Spleen (tissue), 11 donors: ENCODE data around the gene ACSL1. TPM values are rescaled to one million over a fixed set of nuclear protein-coding genes. Genes with fewer than 3 reads are reported as not detected.

Source experiments
- DNase-seq: peaks from one replicate; pipeline ENCODE4 v3.0.0-alpha.2; 2020
- H3K27ac ChIP-seq, 8 donors: fragments of 200-600 bp; sonication (generic) in 7 of 8; 1 replicate in 4 of 8; 2 replicates in 4 of 8; pipeline versions ENCODE4 v1.5.0 to v1.8.0; 2016 to 2021; ENCODE audit warnings: inconsistent platforms in 4 of 8, mild to moderate bottlenecking in 4 of 8, moderate library complexity in 1 of 8
- H3K27me3 ChIP-seq, 7 donors: fragments of 200-600 bp; sonication (generic) in 6 of 7; replicated peaks in 1 of 7; 1 replicate in 4 of 7; 2 replicates in 3 of 7; pipeline versions ENCODE4 v1.5.0 to v1.8.0; 2016 to 2021; ENCODE audit warnings: inconsistent platforms in 3 of 7, mild to moderate bottlenecking in 1 of 7
- H3K36me3 ChIP-seq, 6 donors: fragments of 200-600 bp; sonication (generic) in 5 of 6; 1 replicate in 4 of 6; 2 replicates in 2 of 6; pipeline versions ENCODE4 v1.5.0 to v1.8.0; 2016 to 2021; ENCODE audit warnings: inconsistent platforms in 2 of 6
- H3K4me1 ChIP-seq, 6 donors: fragments of 200-600 bp; sonication (generic) in 5 of 6; 1 replicate in 3 of 6; 2 replicates in 3 of 6; pipeline versions ENCODE4 v1.5.0 to v1.8.0; 2016 to 2021; ENCODE audit warnings: inconsistent platforms in 3 of 6
- H3K4me3 ChIP-seq, 8 donors: fragments of 200-600 bp; sonication (generic) in 7 of 8; 1 replicate in 4 of 8; 2 replicates in 4 of 8; pipeline versions ENCODE4 v1.5.0 to v1.8.0; 2016 to 2021; ENCODE audit warnings: inconsistent platforms in 4 of 8, mild to moderate bottlenecking in 4 of 8, moderate library complexity in 2 of 8
- H3K9me3 ChIP-seq, 8 donors: fragments of 200-600 bp; sonication (generic) in 7 of 8; 1 replicate in 4 of 8; 2 replicates in 4 of 8; pipeline versions ENCODE4 v1.5.0 to v1.8.0; 2016 to 2021; ENCODE audit warnings: inconsistent platforms in 4 of 8
- POLR2A ChIP-seq, 3 donors: fragments of 450-650 bp; IDR thresholded peaks; one replicate each; pipeline ENCODE4 v1.5.1; 2017; ENCODE audit warnings: antibody characterized with exemption in 3 of 3, mild to moderate bottlenecking in 1 of 3
- POLR2AphosphoS5 ChIP-seq, 3 donors: sonication (generic); formaldehyde crosslinking; IDR thresholded peaks; one replicate each; pipeline ENCODE4 v1.5.1; 2017; ENCODE audit warnings: antibody characterized with exemption in 3 of 3
- WGBS, 5 donors: extraction: QIAGEN DNeasy Blood & Tissue Kit in 3 of 5; methylation state at CpG; one replicate each; pipeline versions ENCODE4 v1.1.5 to v1.1.7; 2013 to 2018; 5-methylcytosine and 5-hydroxymethylcytosine counted together
- intact Hi-C: fragments of 100-400 bp; cut with DNase I; formaldehyde crosslinking; loops from one replicate; pipeline ENCODE4 v1.15.0; 2023; ENCODE audit warnings: low total_unique reads
- polyA plus RNA-seq, 3 donors: library from polyadenylated mRNA; stranded (reverse); fragments of 200-250 nt; gene quantifications; one replicate each; pipeline ENCODE4 v1.2.1, GENCODE V29; 2013
- total RNA-seq, 7 donors: library from RNA; depleted of rRNA in 3 of 7; stranded (reverse); fragments of >200 nt in 3 of 7; fragmentation: NEBNext Ultra II Directional in 4 of 7; extraction: Animal tissue kit (Norgen Biotek cat#: 25700) in 4 of 7; gene quantifications; one replicate each; pipeline versions ENCODE4 v1.1.0 to v1.2.1, GENCODE V29; 2016 to 2021
- TF ChIP-seq, protein P1 (sequence below), 11 experiments: fragments of 200-600 bp in 7 of 11; fragments of 450-650 bp in 4 of 11; sonication (generic) in 4 of 11; IDR thresholded peaks in 8 of 11; conservative IDR thresholded peaks in 3 of 11; 1 replicate in 7 of 11; 2 replicates in 4 of 11; pipeline versions ENCODE4 v1.4.0 to v1.8.0; 2016 to 2021; ENCODE audit warnings: antibody characterized with exemption in 11 of 11, inconsistent platforms in 4 of 11, mild to moderate bottlenecking in 1 of 11
- donor health status: healthy with polysubstance abuse.
- donor health status: DM: no; HTN: no; CAD: no; lungs with moderate emphysema.
- donor health status: DM: no; HTN: no; CAD: no.
- donor health status: Bipolar disorder and iron deficiency.
- donor health status: healthy.
- donor health status: DM: no; HTN: no; CAD: no.
- donor health status: DM: yes; HTN: yes; CAD: no.

ACSL1 gene
- total and polyA plus RNA-seq, 10 donors, result 17.6 to 333 (median 118) TPM

DNA sequence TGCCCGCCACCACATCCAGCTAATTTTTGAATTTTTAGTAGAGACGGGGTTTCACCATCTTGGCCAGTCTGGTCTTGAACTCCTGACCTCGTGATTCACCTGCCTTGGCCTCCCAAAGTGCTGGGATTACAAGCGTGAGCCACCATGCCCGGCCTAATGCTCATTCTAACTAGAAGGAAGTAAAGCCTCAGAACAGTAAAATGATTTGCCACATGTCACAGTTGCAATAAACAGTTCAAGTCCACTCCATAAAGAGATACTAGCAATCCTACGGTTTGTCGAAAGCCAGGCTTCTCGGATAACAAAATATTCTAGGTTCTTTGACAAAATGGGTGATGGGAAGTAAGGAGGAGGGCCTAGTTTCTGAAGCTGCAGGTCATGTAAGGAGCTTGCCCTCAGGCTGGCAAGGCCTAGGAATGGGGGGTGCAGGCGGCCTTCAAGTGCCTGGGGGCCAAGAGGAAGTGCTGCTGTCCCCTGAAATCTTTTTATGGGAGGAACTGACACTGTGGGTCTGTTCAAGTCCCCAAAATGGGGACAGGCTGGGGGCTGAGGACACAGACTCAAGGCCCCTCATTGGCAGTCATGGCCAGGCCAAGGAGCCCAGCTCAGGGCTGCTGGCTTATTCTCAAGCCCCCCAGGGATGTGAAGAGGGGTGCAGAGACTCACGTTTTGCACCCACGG lies 31.8 kb upstream of the ACSL1 start:
- Histone ChIP-seq H3K4me3 (peak overlapping the region in 1 of 8 donors; percentile 25), H3K36me3 (no peaks in the 10 kb centered on the region), H3K4me1 (peaks cover 0 to 75% (median 26%) of the 10 kb centered on the region in 6 donors), H3K27ac (peak overlapping the region in 6 of 8 donors; percentile 82 to 94 (median 87)), H3K27me3 (no peaks in the 10 kb centered on the region), H3K9me3 (no peaks in the 10 kb centered on the region)
- TF ChIP-seq POLR2A (IDR thresholded peaks at IDR 0.05) (no peak), POLR2AphosphoS5 (IDR thresholded peaks at IDR 0.05) (no peak)
- WGBS, 5 donors, result 67 to 79% (median 71%) methylated on average over 11 of the region's 11 CpGs
- peak; percentile 69 for DNase-seq
- intact Hi-C loops, result no loop called here

GRCh38 chr4:184856277-184856609 lies 30.5 kb upstream of the ACSL1 start:
- Histone ChIP-seq H3K36me3 (no peaks in the 10 kb centered on the region), H3K4me1 (peaks cover 0 to 77% (median 33%) of the 10 kb centered on the region in 6 donors), H3K4me3 (peak overlapping the region in 1 of 8 donors; percentile 10), H3K9me3 (no peaks in the 10 kb centered on the region), H3K27me3 (no peaks in the 10 kb centered on the region), H3K27ac (peak overlapping the region in 7 of 8 donors; percentile 55 to 94 (median 87))
- no peak for DNase-seq
- intact Hi-C loops, result no loop called here
- 19 to 50% (median 37%) methylated on average over 1 of the region's 1 CpG for WGBS, 5 donors
- TF ChIP-seq POLR2A (IDR thresholded peaks at IDR 0.05) (no peak), POLR2AphosphoS5 (IDR thresholded peaks at IDR 0.05) (no peak)
- TF ChIP-seq, protein P1, sequence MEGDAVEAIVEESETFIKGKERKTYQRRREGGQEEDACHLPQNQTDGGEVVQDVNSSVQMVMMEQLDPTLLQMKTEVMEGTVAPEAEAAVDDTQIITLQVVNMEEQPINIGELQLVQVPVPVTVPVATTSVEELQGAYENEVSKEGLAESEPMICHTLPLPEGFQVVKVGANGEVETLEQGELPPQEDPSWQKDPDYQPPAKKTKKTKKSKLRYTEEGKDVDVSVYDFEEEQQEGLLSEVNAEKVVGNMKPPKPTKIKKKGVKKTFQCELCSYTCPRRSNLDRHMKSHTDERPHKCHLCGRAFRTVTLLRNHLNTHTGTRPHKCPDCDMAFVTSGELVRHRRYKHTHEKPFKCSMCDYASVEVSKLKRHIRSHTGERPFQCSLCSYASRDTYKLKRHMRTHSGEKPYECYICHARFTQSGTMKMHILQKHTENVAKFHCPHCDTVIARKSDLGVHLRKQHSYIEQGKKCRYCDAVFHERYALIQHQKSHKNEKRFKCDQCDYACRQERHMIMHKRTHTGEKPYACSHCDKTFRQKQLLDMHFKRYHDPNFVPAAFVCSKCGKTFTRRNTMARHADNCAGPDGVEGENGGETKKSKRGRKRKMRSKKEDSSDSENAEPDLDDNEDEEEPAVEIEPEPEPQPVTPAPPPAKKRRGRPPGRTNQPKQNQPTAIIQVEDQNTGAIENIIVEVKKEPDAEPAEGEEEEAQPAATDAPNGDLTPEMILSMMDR (IDR thresholded peaks at IDR 0.05 in 8 of 11, conservative IDR thresholded peaks at IDR 0.05 in 3 of 11), result no peak

- Histone ChIP-seq H3K27ac (peak overlapping the region; percentile 7 to 94 (median 86)), H3K36me3 (no peaks in the 10 kb centered on the region), H3K4me3 (peak overlapping the region in 1 of 8 donors; percentile 55), H3K4me1 (peaks cover 0 to 77% (median 39%) of the 10 kb centered on the region in 6 donors), H3K27me3 (peaks cover 0 to 4% (median 0%) of the 10 kb centered on the region in 7 donors), H3K9me3 (no peaks in the 10 kb centered on the region)
- DNase-seq, result peak; percentile 82
- 17 to 28% (median 18%) methylated on average over 6 of the region's 6 CpGs for WGBS, 5 donors
- intact Hi-C loops, result no loop called here
- TF ChIP-seq, protein P1 (IDR thresholded peaks at IDR 0.05 in 8 of 11, conservative IDR thresholded peaks at IDR 0.05 in 3 of 11), result no peak
- peak in 1 of 3 donors; percentile 70 for TF ChIP-seq POLR2AphosphoS5 (IDR thresholded peaks at IDR 0.05)
These were observed 28.9 kb upstream of the ACSL1 start for GRCh38 chr4:184854673-184855072.

GRCh38 chr4:184853436-184853835 lies 27.7 kb upstream of the ACSL1 start:
- Histone ChIP-seq H3K27ac (peak overlapping the region in 7 of 8 donors; percentile 41 to 94 (median 85)), H3K9me3 (no peaks in the 10 kb centered on the region), H3K4me1 (peaks cover 0 to 80% (median 39%) of the 10 kb centered on the region in 6 donors), H3K36me3 (no peaks in the 10 kb centered on the region), H3K4me3 (peak overlapping the region in 1 of 8 donors; percentile 54), H3K27me3 (peaks cover 0 to 4% (median 0%) of the 10 kb centered on the region in 7 donors)
- WGBS, 5 donors, result 79 to 92% (median 81%) methylated on average over 9 of the region's 9 CpGs
- intact Hi-C loops, result no loop called here
- no peak for DNase-seq
- no peak for TF ChIP-seq POLR2AphosphoS5 (IDR thresholded peaks at IDR 0.05)
- TF ChIP-seq POLR2A (IDR thresholded peaks at IDR 0.05), result no peak
- TF ChIP-seq, protein P1 (IDR thresholded peaks at IDR 0.05 in 8 of 11, conservative IDR thresholded peaks at IDR 0.05 in 3 of 11), result no peak
